ENCODE results near the gene ABCA12.
A peak's percentile ranks its signal among the peaks of the same experiment; 100 is the strongest.

ABCA12 gene

GRCh38 chr2:215015421-215015820 lies 123.0 kb downstream of the ABCA12 start:
- no peak for TF ChIP-seq CTCF (IDR thresholded peaks at IDR 0.05)

- no peak for TF ChIP-seq CTCF (IDR thresholded peaks at IDR 0.05)
Measured at GRCh38 chr2:215010390-215010789, 128.0 kb downstream of the ABCA12 start.

- no peak for TF ChIP-seq CTCF (IDR thresholded peaks at IDR 0.05)
Measured at GRCh38 chr2:215003001-215003400, 135.4 kb downstream of the ABCA12 start.

- peak; percentile 65 for TF ChIP-seq CTCF (IDR thresholded peaks at IDR 0.05)
Measured at GRCh38 chr2:215002500-215002899, 135.9 kb downstream of the ABCA12 start.

GRCh38 chr2:215000721-215001120 lies 137.7 kb downstream of the ABCA12 start:
- TF ChIP-seq CTCF (IDR thresholded peaks at IDR 0.05), result no peak

GRCh38 chr2:214995926-214996670 lies 142.3 kb downstream of the ABCA12 start:
- no peak for TF ChIP-seq CTCF (IDR thresholded peaks at IDR 0.05)

GRCh38 chr2:214995409-214995808 lies 143.0 kb downstream of the ABCA12 start:
- no peak for TF ChIP-seq CTCF (IDR thresholded peaks at IDR 0.05)

GRCh38 chr2:214992911-214993310 lies 145.5 kb downstream of the ABCA12 start:
- TF ChIP-seq CTCF (IDR thresholded peaks at IDR 0.05), result no peak
